H9 (cell line): ENCODE results near the gene CHM. TPM values are rescaled to one million over a fixed set of nuclear protein-coding genes. Genes with fewer than 3 reads are reported as not detected.

Experiments
- DNase-seq: peaks from one replicate; pipeline ENCODE4 v3.0.0-alpha.2; 2017
- H2AFZ ChIP-seq: one replicate; pipeline ENCODE4 v1.6.1; 2013; ENCODE audit warnings: mild to moderate bottlenecking, low read length, control low read depth, moderate library complexity
- H2AK5ac ChIP-seq: 2 replicates; pipeline ENCODE4 v1.6.1; 2013; ENCODE audit warnings: low read length, control low read depth, mixed read lengths; ENCODE audit not compliant: insufficient read length
- H2BK120ac ChIP-seq: one replicate; pipeline ENCODE4 v1.6.1; 2013; ENCODE audit warnings: low read depth, mild to moderate bottlenecking, low read length, control low read depth, inconsistent platforms; ENCODE audit not compliant: poor library complexity, severe bottlenecking
- H2BK12ac ChIP-seq: 2 replicates; pipeline ENCODE4 v1.6.1; 2013; ENCODE audit warnings: low read length, control low read depth, mixed read lengths, low read depth; ENCODE audit not compliant: insufficient read length
- H2BK15ac ChIP-seq: 2 replicates; pipeline ENCODE4 v1.6.1; 2013; ENCODE audit warnings: low read depth, low read length, control low read depth
- H2BK20ac ChIP-seq: one replicate; pipeline ENCODE4 v1.6.1; 2013; ENCODE audit warnings: low read depth, mild to moderate bottlenecking, low read length, control low read depth, inconsistent platforms; ENCODE audit not compliant: poor library complexity, severe bottlenecking
- H2BK5ac ChIP-seq: 2 replicates; pipeline ENCODE4 v1.6.1; 2013; ENCODE audit warnings: low read length, control low read depth, mixed read lengths; ENCODE audit not compliant: insufficient read length
- H3K14ac ChIP-seq: 2 replicates; pipeline ENCODE4 v1.6.1; 2013; ENCODE audit warnings: low read length, control low read depth; ENCODE audit not compliant: insufficient read depth
- H3K18ac ChIP-seq: 2 replicates; pipeline ENCODE4 v1.6.1; 2013; ENCODE audit warnings: low read depth, mild to moderate bottlenecking, mixed read lengths, low read length, control low read depth; ENCODE audit not compliant: insufficient read length
- H3K23ac ChIP-seq: 2 replicates; pipeline ENCODE4 v1.6.1; 2013; ENCODE audit warnings: low read length, control low read depth, mixed read lengths, low read depth; ENCODE audit not compliant: insufficient read length
- H3K23me2 ChIP-seq: 2 replicates; pipeline ENCODE4 v1.6.1; 2013; ENCODE audit warnings: low read depth, mild to moderate bottlenecking, mixed read lengths, low read length, control low read depth; ENCODE audit not compliant: insufficient read length, poor library complexity, severe bottlenecking
- H3K27ac ChIP-seq: 2 replicates; pipeline ENCODE4 v1.5.1; 2013; ENCODE audit warnings: low read length, control low read depth, mixed read lengths, low read depth; ENCODE audit not compliant: insufficient read length
- H3K27me3 ChIP-seq: 2 replicates; pipeline ENCODE4 v1.6.1; 2013; ENCODE audit warnings: low read length, control low read depth, inconsistent platforms; ENCODE audit not compliant: insufficient read depth
- H3K4ac ChIP-seq: 2 replicates; pipeline ENCODE4 v1.6.1; 2013; ENCODE audit warnings: low read depth, mild to moderate bottlenecking, control low read depth, inconsistent platforms, low read length, moderate library complexity
- H3K4me1 ChIP-seq: 2 replicates; pipeline ENCODE4 v1.6.1; 2013; ENCODE audit warnings: low read length, control low read depth, inconsistent platforms; ENCODE audit not compliant: insufficient read depth
- H3K4me2 ChIP-seq: 2 replicates; pipeline ENCODE4 v1.6.1; 2013; ENCODE audit warnings: low read length, control low read depth, mixed read lengths; ENCODE audit not compliant: insufficient read length, insufficient read depth
- H3K56ac ChIP-seq: 2 replicates; pipeline ENCODE4 v1.6.1; 2013; ENCODE audit warnings: low read depth, mild to moderate bottlenecking, mixed read lengths, low read length, control low read depth; ENCODE audit not compliant: insufficient read length
- H3K79me1 ChIP-seq: 2 replicates; pipeline ENCODE4 v1.6.1; 2013; ENCODE audit warnings: low read depth, mild to moderate bottlenecking, moderate library complexity, low read length, control low read depth, inconsistent platforms; ENCODE audit not compliant: insufficient read depth, poor library complexity, severe bottlenecking
- H3K79me2 ChIP-seq: 2 replicates; pipeline ENCODE4 v1.6.1; 2013; ENCODE audit warnings: low read length, control low read depth, inconsistent platforms; ENCODE audit not compliant: insufficient read depth
- H3K9ac ChIP-seq: 2 replicates; pipeline ENCODE4 v1.6.1; 2013; ENCODE audit warnings: low read length, control low read depth, mixed read lengths; ENCODE audit not compliant: insufficient read length; ENCODE audit errors: extremely low read depth
- H3K9me3 ChIP-seq: one replicate; pipeline ENCODE4 v1.6.1; 2013; ENCODE audit warnings: low read depth, low read length, inconsistent platforms; ENCODE audit not compliant: control insufficient read depth
- H3T11ph ChIP-seq: one replicate; pipeline ENCODE4 v1.6.1; 2013; ENCODE audit warnings: mild to moderate bottlenecking, low read length, control low read depth, inconsistent platforms
- H4K20me1 ChIP-seq: one replicate; pipeline ENCODE4 v1.6.1; 2013; ENCODE audit not compliant: control insufficient read depth, insufficient read length, insufficient read depth
- H4K5ac ChIP-seq: 2 replicates; pipeline ENCODE4 v1.6.1; 2013; ENCODE audit warnings: low read depth, mild to moderate bottlenecking, mixed read lengths, low read length, control low read depth; ENCODE audit not compliant: insufficient read length
- H4K8ac ChIP-seq: replicated peaks from 2 replicates; pipeline ENCODE4 v1.6.1; 2013; ENCODE audit warnings: low read length, control low read depth, mixed read lengths, low read depth; ENCODE audit not compliant: insufficient read length
- H4K91ac ChIP-seq: 2 replicates; pipeline ENCODE4 v1.6.1; 2013; ENCODE audit warnings: low read depth, mild to moderate bottlenecking, moderate library complexity, mixed read lengths, low read length, control low read depth; ENCODE audit not compliant: insufficient read length
- H3K27ac Mint-ChIP-seq, 3 experiments: 2 replicates in 2 of 3; 3 replicates in 1 of 3; pipeline ENCODE4 v1.8.0; 2020 to 2021; ENCODE audit warnings: mixed read lengths in 3 of 3, mild to moderate bottlenecking in 1 of 3, moderate library complexity in 1 of 3
- H3K27me3 Mint-ChIP-seq: 2 replicates; pipeline ENCODE4 v1.8.0; 2021; ENCODE audit warnings: low read depth, mild to moderate bottlenecking, moderate library complexity, mixed read lengths
- H3K36me3 Mint-ChIP-seq, 3 experiments: 2 replicates in 2 of 3; 3 replicates in 1 of 3; pipeline ENCODE4 v1.8.0; 2020 to 2021; ENCODE audit warnings: low read depth in 3 of 3, mixed read lengths in 3 of 3; ENCODE audit not compliant: insufficient read depth in 1 of 3
- H3K4me1 Mint-ChIP-seq, 2 experiments: 2 replicates each; pipeline ENCODE4 v1.8.0; 2020; ENCODE audit warnings: mixed read lengths in 2 of 2
- H3K4me3 Mint-ChIP-seq, 2 experiments: 2 replicates in 1 of 2; 3 replicates in 1 of 2; pipeline ENCODE4 v1.8.0; 2020 to 2021; ENCODE audit warnings: mild to moderate bottlenecking in 2 of 2, mixed read lengths in 2 of 2, moderate library complexity in 1 of 2
- H3K9me3 Mint-ChIP-seq, 2 experiments: 2 replicates in 1 of 2; 3 replicates in 1 of 2; pipeline ENCODE4 v1.8.0; 2020; ENCODE audit warnings: mild to moderate bottlenecking in 2 of 2, mixed read lengths in 2 of 2, moderate library complexity in 1 of 2
- CTCF ChIP-seq: fragments of 200-600 bp; sonication (generic); conservative IDR thresholded peaks from 3 replicates; pipeline ENCODE4 v1.8.0; 2021; ENCODE audit warnings: antibody characterized with exemption, mild to moderate bottlenecking
- WGBS: extraction: QIAGEN DNeasy Blood & Tissue Kit; methylation state at CpG from one replicate; pipeline ENCODE4 v1.1.7; 2013; ENCODE audit warnings: missing lambda C conversion rate, low lambda C conversion rate, mixed read lengths; ENCODE audit not compliant: insufficient read length; ENCODE audit errors: extremely low coverage; 5-methylcytosine and 5-hydroxymethylcytosine counted together
- total RNA-seq: library from RNA; stranded (reverse); gene quantifications from 2 replicates; pipeline ENCODE4 v1.2.1, GENCODE V29; 2021

CHM gene
- total RNA-seq, 1 experiment from 2014 or later, result 28.4 TPM

- Histone ChIP-seq H3K4ac (no peak overlapping the region), H4K91ac (no peak overlapping the region), H4K5ac (no peak overlapping the region), H3K9me3 (no peaks in the 10 kb centered on the region), H2AK5ac (no peak overlapping the region), H3K9ac (no peak overlapping the region), H2BK20ac (no peak overlapping the region), H3T11ph (no peak overlapping the region), H3K79me1 (no peaks in the 10 kb centered on the region), H3K4me2 (no peak overlapping the region), H2AFZ (no peak overlapping the region), H3K27me3 (no peaks in the 10 kb centered on the region), H3K23me2 (no peaks in the 10 kb centered on the region), H2BK15ac (no peak overlapping the region), H2BK12ac (no peak overlapping the region), H3K14ac (no peak overlapping the region), H4K8ac (no peak overlapping the region), H3K23ac (no peak overlapping the region), H2BK5ac (no peak overlapping the region), H2BK120ac (no peak overlapping the region), H3K4me1 (no peaks in the 10 kb centered on the region), H3K79me2 (no peaks in the 10 kb centered on the region), H4K20me1 (no peaks in the 10 kb centered on the region), H3K18ac (no peak overlapping the region), H3K27ac (no peak overlapping the region), H3K56ac (no peak overlapping the region)
- Mint-ChIP-seq H3K4me3 (no peak overlapping the region), H3K36me3 (peaks cover 0 to 9% (median 3%) of the 10 kb centered on the region in 3 experiments; a peak in 3 of 7 replicates), H3K4me1 (peaks cover 0 to 3% of the 10 kb centered on the region in 2 experiments; a peak in 1 of 4 replicates), H3K9me3 (peaks cover 0 to 17% of the 10 kb centered on the region in 2 experiments; a peak in 3 of 5 replicates), H3K27ac (no peak overlapping the region), H3K27me3 (no peaks in the 10 kb centered on the region)
- WGBS, result 100% methylated on average over 1 of the region's 2 CpGs
- TF ChIP-seq CTCF, result no peak
- DNase-seq, result no peak
Observed at GRCh38 chrX:85964744-85965143, 82.6 kb downstream of the CHM start.
